ENCODE data around the gene CA10.

The CA10 gene

DNA sequence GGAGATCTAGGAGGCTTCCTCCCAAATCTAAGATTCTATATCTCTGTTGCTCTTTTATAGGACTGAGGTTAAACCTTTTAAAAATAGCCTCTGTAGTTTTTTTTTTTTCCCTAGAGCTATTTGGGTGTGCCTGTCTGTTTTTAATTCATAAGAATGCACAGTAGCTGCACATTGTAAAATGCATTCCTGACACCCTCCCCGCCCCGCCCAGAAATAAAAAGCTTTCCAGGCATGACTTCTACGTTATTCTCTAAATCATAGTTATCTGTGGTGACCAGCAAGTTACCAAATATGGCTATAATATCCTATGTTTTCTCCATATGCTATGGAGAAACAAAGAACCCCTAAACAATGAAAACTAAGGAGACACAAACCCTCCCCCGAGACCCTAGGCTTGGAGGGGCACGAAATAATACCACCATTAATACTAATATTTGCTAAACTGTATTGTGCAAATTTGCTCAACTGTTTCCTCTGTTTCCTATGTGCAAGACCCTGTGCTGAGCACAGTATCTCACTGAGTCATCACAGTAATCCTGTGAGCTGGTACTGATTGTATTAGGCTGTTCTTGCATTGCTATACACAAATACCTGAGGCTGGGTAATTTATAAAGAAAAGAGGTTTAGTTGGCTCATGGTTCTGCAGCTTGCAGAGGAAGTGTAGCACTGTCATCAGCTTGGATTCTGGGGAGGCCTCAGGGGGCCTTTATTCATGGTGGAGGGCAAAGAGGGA, 388.3 kb downstream of the CA10 start:
- Histone ChIP-seq H3K9ac (ENCODE audit: low read depth, low read length) (no peak overlapping the region), H3K9me3 (ENCODE audit: control insufficient read depth, insufficient read depth, low read length) (no peaks in the 10 kb centered on the region), H3K4me3 (ENCODE audit: low read depth, low read length) (no peak overlapping the region), H3K27me3 (ENCODE audit: control insufficient read depth, insufficient read depth, low read length) (no peaks in the 10 kb centered on the region), H3K36me3 (ENCODE audit: control insufficient read depth, insufficient read depth, low read length) (no peaks in the 10 kb centered on the region), H3K4me1 (ENCODE audit: control insufficient read depth, insufficient read depth, low read length) (no peaks in the 10 kb centered on the region)

DNA sequence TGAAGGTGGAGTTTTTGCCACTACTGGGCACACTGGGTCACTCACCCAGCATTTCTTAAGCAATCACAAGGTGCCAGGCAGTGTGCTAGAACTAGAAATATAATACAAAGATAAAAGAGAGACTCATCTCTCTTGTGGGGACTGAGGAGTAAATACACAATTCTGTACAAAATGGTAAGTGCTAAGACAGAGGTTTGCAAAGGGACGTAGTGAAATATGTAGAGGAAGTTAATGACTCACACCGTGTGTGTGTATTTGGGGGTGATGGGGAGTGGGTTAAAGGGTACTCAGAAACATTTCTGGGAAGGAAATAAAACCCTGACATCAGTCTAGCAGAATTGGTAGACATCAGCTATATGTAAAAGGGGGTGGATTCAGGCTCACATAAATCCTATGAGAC, 389.3 kb downstream of the CA10 start:
- H3K9me3 ChIP-seq (ENCODE audit: control insufficient read depth, insufficient read depth, low read length) = no peaks in the 10 kb centered on the region
- no peaks in the 10 kb centered on the region for H3K36me3 ChIP-seq (ENCODE audit: control insufficient read depth, insufficient read depth, low read length)
- H3K9ac ChIP-seq (ENCODE audit: low read depth, low read length) = no peak overlapping the region
- no peaks in the 10 kb centered on the region for H3K4me1 ChIP-seq (ENCODE audit: control insufficient read depth, insufficient read depth, low read length)
- H3K4me3 ChIP-seq (ENCODE audit: low read depth, low read length) = no peak overlapping the region
- H3K27me3 ChIP-seq (ENCODE audit: control insufficient read depth, insufficient read depth, low read length) = no peaks in the 10 kb centered on the region

DNA sequence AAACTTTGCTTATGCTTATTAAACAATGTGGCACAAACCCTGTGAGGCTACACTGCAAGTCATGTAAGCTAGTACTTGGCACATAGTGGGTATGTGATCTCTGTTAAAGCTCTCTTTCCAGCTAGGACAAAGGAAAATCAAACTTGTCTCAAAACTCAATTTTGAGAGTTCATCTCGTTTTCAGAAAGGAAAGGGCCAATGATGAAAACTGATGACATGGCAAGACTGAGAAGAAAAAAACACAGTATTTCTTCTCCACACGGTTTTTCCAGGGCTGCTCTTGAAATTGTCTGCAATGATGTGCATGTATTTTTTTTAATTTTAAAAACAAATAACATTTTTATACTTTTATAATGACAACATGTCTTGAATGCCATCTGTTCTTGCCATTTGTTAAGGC, 389.8 kb downstream of the CA10 start:
- H3K4me3 ChIP-seq (ENCODE audit: low read depth, low read length) = no peak overlapping the region
- no peaks in the 10 kb centered on the region for H3K4me1 ChIP-seq (ENCODE audit: control insufficient read depth, insufficient read depth, low read length)
- H3K9me3 ChIP-seq (ENCODE audit: control insufficient read depth, insufficient read depth, low read length) = no peaks in the 10 kb centered on the region
- H3K9ac ChIP-seq (ENCODE audit: low read depth, low read length) = no peak overlapping the region
- H3K36me3 ChIP-seq (ENCODE audit: control insufficient read depth, insufficient read depth, low read length) = no peaks in the 10 kb centered on the region
- H3K27me3 ChIP-seq (ENCODE audit: control insufficient read depth, insufficient read depth, low read length) = no peaks in the 10 kb centered on the region

DNA sequence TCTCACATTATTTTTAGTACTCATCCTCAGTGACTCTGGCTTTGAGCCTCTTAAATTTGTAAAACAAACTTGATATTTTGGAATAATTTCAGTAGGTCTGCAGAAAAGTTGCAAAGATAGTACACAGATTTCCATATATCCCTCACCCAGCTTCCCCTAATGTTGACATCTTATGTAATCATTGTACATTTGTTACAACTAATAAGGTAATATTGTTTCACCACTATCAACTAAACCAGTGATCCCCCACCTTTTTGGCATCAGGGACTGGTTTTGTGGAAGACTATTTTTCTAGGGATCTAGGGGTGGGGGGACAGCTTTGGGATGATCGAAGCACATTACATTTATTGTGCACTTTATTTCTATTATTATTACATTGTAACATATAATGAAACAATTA, 391.2 kb downstream of the CA10 start:
- H3K27me3 ChIP-seq (ENCODE audit: control insufficient read depth, insufficient read depth, low read length) = no peaks in the 10 kb centered on the region

DNA sequence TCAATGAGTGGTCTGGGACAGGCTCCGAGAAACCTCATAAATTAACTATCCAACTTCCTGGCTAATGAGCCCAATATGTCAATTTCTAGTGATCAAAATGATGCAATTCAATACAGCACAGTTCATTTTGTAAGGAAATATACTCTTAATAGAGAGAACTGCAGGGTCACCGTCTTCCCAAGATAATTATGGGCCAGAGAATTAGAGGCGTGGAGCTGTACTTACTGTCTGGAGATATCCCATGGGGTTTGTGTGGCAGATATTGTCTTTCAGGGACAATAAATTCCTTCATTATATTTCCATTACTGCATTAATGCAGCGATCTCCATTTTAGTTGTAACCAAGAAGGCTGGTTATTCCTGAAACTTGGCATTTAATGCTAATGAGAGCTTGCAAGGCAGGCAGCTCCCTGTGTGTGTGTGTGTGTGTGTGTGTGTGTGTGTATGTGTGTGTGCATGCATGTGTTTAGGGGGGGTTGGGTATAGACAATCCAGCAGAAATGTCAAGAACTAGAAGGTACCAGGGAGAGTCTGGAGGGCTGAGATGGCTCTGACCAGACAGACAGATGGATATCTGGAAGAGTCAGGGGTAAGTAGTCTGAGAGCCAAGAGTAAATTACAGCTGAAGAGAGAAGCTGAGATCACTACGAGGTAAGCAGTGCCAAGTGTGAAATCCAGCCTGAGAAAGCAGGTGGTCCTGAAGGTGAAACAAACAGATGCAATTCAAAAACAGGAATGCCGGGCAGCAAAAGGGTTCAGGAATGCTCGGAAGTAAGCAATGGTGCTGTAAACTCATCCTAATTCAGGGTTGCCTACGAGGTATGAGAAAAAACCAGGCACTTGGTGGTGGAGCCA, 393.0 kb downstream of the CA10 start:
- H3K9me3 ChIP-seq (ENCODE audit: control insufficient read depth, insufficient read depth, low read length) = no peaks in the 10 kb centered on the region
- H3K9ac ChIP-seq (ENCODE audit: low read depth, low read length) = no peak overlapping the region

More for the DNA sequence above, 391.2 kb downstream of the CA10 start:
- Histone ChIP-seq H3K4me3 (ENCODE audit: low read depth, low read length) (no peak overlapping the region), H3K9ac (ENCODE audit: low read depth, low read length) (no peak overlapping the region), H3K4me1 (ENCODE audit: control insufficient read depth, insufficient read depth, low read length) (no peaks in the 10 kb centered on the region), H3K36me3 (ENCODE audit: control insufficient read depth, insufficient read depth, low read length) (no peaks in the 10 kb centered on the region), H3K9me3 (ENCODE audit: control insufficient read depth, insufficient read depth, low read length) (no peaks in the 10 kb centered on the region)

DNA sequence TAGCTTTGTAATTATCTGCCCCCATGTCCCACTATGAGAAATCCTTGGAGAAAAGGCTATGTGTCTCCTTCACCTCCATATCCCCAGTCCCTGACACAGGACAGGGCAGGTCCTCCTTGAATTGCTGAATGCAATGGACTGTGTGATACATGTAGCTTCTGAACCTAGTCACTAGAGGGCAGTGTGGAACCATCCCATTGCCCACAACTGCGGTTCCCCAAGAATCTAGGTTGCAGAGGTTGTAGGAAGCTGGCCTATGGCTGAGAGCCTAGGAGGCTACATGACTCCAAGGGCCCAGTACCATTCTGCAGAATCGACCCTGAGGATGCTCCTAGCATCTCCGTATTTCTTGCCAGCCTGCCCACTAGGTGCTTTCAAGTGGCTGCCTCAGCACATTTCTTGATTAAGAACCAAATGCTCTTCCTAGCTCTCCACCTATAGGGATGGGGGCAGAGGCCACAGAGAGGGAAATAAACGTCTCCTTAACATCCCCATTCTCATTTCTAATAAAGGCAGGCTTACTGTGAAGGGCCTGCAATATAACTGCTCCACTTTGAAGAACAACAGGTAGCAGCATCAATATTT, 394.0 kb downstream of the CA10 start:
- H3K9me3 ChIP-seq (ENCODE audit: control insufficient read depth, insufficient read depth, low read length) = no peaks in the 10 kb centered on the region
- no peaks in the 10 kb centered on the region for H3K4me1 ChIP-seq (ENCODE audit: control insufficient read depth, insufficient read depth, low read length)
- no peak overlapping the region for H3K9ac ChIP-seq (ENCODE audit: low read depth, low read length)
- no peaks in the 10 kb centered on the region for H3K27me3 ChIP-seq (ENCODE audit: control insufficient read depth, insufficient read depth, low read length)
- H3K4me3 ChIP-seq (ENCODE audit: low read depth, low read length) = no peak overlapping the region
- no peaks in the 10 kb centered on the region for H3K36me3 ChIP-seq (ENCODE audit: control insufficient read depth, insufficient read depth, low read length)

More for the DNA sequence above, 393.0 kb downstream of the CA10 start:
- Histone ChIP-seq H3K36me3 (ENCODE audit: control insufficient read depth, insufficient read depth, low read length) (no peaks in the 10 kb centered on the region), H3K4me1 (ENCODE audit: control insufficient read depth, insufficient read depth, low read length) (no peaks in the 10 kb centered on the region), H3K27me3 (ENCODE audit: control insufficient read depth, insufficient read depth, low read length) (no peaks in the 10 kb centered on the region), H3K4me3 (ENCODE audit: low read depth, low read length) (no peak overlapping the region)

DNA sequence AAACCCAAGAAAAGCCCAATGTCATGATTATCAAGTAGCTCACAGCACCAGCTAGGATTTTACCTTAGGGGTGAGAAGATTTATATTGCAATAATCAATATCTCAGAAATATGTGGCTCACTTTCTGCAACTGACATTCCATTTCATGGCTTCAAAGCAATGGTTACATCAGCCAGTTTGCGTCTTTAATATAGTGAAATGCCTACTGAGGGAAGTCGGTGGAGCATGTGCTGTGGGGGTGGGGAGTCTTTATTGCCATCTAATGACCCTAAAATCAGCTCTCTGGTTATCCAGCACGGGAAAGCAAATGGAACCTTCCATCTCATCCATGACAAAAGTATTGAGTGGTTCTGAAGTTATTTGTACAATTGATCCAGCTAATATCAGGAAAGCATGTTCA, 395.5 kb downstream of the CA10 start:
- no peaks in the 10 kb centered on the region for H3K36me3 ChIP-seq (ENCODE audit: control insufficient read depth, insufficient read depth, low read length)
- H3K27me3 ChIP-seq (ENCODE audit: control insufficient read depth, insufficient read depth, low read length) = no peaks in the 10 kb centered on the region
- H3K4me3 ChIP-seq (ENCODE audit: low read depth, low read length) = no peak overlapping the region
- H3K9ac ChIP-seq (ENCODE audit: low read depth, low read length) = no peak overlapping the region
- H3K4me1 ChIP-seq (ENCODE audit: control insufficient read depth, insufficient read depth, low read length) = no peaks in the 10 kb centered on the region
- H3K9me3 ChIP-seq (ENCODE audit: control insufficient read depth, insufficient read depth, low read length) = no peaks in the 10 kb centered on the region

DNA sequence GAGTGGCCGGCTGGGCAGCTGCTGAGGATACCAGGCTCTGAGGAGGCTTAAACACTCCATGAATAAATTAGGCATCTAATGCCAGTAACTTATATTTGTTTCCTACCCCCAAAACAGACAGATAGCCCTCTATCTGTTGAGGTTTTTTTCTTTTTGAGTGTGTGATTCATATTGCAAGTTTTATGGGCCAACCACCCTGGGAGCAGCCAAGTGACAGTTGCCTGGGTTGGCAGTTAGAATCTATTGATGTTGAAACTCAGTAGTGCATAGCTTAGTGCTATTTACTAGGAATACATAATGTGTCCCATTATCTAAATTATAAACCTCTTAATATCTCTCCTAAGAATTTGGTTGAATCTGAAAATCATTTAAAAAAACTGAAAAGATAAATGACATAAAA, 397.4 kb downstream of the CA10 start:
- Histone ChIP-seq H3K9ac (ENCODE audit: low read depth, low read length) (no peak overlapping the region), H3K4me1 (ENCODE audit: control insufficient read depth, insufficient read depth, low read length) (no peaks in the 10 kb centered on the region), H3K4me3 (ENCODE audit: low read depth, low read length) (no peak overlapping the region), H3K27me3 (ENCODE audit: control insufficient read depth, insufficient read depth, low read length) (no peaks in the 10 kb centered on the region), H3K36me3 (ENCODE audit: control insufficient read depth, insufficient read depth, low read length) (no peaks in the 10 kb centered on the region), H3K9me3 (ENCODE audit: control insufficient read depth, insufficient read depth, low read length) (no peaks in the 10 kb centered on the region)

DNA sequence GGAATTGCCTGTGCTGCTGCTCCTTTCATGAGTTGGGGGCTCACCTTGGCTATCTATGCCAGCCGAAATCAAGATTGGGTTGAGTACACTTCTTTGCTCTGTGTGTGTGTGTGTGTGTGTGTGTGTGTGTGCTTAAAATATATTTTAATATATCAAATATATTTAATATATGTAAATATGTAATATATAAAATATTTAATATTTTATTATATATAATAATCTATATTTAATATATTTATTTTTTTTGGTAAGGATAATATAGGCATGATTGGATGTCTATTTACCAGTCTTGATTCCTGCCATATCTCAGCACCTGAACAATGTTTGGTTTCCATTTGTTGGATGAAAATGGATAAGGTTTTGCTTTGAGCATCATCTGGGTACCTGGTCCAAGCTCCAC, 399.3 kb downstream of the CA10 start:
- H3K4me3 ChIP-seq (ENCODE audit: low read depth, low read length) = no peak overlapping the region
- H3K36me3 ChIP-seq (ENCODE audit: control insufficient read depth, insufficient read depth, low read length) = no peaks in the 10 kb centered on the region
- no peaks in the 10 kb centered on the region for H3K9me3 ChIP-seq (ENCODE audit: control insufficient read depth, insufficient read depth, low read length)
- no peaks in the 10 kb centered on the region for H3K27me3 ChIP-seq (ENCODE audit: control insufficient read depth, insufficient read depth, low read length)
- H3K9ac ChIP-seq (ENCODE audit: low read depth, low read length) = no peak overlapping the region
- H3K4me1 ChIP-seq (ENCODE audit: control insufficient read depth, insufficient read depth, low read length) = no peaks in the 10 kb centered on the region

DNA sequence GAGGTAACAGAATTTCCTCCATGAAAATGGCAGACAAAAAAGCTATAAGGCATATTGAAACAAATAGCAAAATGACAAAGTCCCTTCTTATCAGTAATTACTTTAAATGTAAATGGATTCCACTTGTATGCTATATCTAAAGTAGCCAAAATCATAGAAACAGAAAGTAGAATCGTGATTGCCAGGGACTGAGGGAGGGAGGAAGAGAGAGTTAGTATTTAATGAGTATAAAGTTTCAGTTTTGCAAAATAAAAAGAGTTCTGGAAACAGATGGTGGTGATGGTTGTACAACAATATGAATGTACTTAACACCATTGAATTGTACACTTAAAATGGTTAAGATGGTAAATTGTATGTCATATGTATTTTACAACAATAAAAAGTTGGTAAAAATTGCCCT, 407.4 kb downstream of the CA10 start:
- Histone ChIP-seq H3K9me3 (ENCODE audit: control insufficient read depth, insufficient read depth, low read length) (no peaks in the 10 kb centered on the region), H3K9ac (ENCODE audit: low read depth, low read length) (no peak overlapping the region), H3K4me1 (ENCODE audit: control insufficient read depth, insufficient read depth, low read length) (no peaks in the 10 kb centered on the region), H3K36me3 (ENCODE audit: control insufficient read depth, insufficient read depth, low read length) (no peaks in the 10 kb centered on the region), H3K27me3 (ENCODE audit: control insufficient read depth, insufficient read depth, low read length) (no peaks in the 10 kb centered on the region), H3K4me3 (ENCODE audit: low read depth, low read length) (no peak overlapping the region)

DNA sequence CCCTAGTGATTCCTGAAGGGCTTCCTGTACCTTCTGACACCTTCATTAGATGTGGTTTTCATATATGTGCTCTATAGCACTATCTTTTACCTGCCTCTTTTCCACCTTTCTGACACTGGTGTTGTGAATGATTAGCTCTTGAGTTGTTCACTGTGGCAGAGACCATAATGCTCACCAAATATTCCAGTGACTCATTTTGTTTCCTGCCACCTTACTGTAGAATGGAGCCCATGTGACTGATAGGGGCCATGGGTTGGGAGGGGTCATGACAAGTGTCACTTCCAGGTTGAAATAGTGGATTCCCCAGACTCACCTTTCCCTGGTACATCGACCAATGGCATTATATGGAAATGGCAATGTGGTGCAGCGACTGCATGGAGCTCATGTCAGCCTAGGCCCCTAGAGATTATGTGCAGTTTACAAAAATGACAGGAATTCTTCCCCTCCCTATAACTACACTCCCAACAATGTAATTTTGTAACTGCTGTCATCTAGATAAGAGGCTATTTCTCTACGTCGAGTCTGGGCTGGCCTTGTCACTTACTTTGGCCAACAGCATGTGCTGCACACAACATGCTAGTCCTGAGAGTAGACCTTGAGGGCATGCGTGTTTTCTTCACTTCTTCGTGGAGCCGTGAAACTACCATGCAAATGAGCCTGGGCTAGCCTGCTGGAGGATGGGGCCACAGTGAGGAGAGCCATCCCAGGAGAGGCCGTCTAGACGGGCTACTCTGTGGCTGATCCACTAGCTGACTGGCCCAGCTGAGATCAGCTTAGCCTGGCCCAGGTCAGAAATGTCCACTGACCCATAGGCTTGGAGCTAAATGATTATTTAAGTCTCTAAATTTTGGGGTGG, 409.5 kb downstream of the CA10 start:
- Histone ChIP-seq H3K4me1 (ENCODE audit: control insufficient read depth, insufficient read depth, low read length) (peaks cover 6% of the 10 kb centered on the region), H3K27me3 (ENCODE audit: control insufficient read depth, insufficient read depth, low read length) (no peaks in the 10 kb centered on the region)

More for the DNA sequence above, 409.5 kb downstream of the CA10 start:
- Histone ChIP-seq H3K4me3 (ENCODE audit: low read depth, low read length) (no peak overlapping the region), H3K9ac (ENCODE audit: low read depth, low read length) (no peak overlapping the region), H3K36me3 (ENCODE audit: control insufficient read depth, insufficient read depth, low read length) (no peaks in the 10 kb centered on the region), H3K9me3 (ENCODE audit: control insufficient read depth, insufficient read depth, low read length) (no peaks in the 10 kb centered on the region)

All from iPS-15b (cell line).